Activated T-cell treated with anti-CD3 and anti-CD28 coated beads, Interleukin-2, amount 50 U/mL, for 1 hour (primary cell): Measurements from ENCODE around the gene PRDX1.

Experiments used
- DNase-seq: peaks from one replicate; pipeline ENCODE4 v3.0.0-alpha.2; 2020

PRDX1 gene

DNA sequence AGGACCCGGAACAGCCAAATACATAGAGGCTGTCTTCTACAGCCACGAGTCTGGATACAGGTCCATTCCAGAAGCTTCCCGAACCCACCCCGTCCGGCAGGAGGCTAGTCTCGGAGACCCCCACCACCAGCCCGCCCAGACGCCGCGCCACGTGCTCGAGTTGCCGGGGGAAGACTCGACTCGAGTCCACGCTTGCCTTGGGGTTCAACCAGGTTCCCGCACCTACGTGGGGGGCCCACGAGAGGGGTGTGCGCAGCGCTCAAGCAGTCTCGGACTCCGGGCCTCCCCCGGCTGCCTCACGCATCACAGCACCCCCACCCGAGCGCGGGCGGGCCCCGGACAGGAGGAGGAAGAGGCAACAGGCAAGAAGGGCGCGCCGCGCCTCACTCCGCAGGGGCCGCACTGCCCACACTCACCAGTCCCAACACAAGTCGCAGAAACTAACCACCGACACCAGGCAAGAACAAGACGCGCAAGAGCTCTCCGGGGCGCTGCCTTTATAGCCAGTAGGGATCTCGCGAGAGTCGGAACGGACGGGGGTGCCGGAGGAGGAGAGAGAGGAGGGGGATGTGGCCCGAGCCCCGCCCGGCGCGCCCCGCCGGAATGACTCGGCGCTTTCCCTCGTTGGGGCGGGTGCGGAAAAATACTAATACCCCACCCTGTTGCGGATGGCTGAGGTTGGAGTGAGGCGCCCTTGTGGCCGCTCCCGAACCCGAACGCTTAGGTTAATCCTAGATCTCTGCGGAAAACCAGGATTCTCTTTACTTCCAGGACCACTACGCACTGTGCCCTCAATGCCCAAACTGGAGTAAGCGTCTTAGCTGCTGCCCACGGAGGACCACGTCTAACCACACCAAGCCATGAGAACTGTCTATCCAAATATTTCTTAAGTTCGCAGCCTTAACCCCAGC, at the start of gene PRDX1:
Gene PRDX1 (minus strand): TSS at position 472 of the 911 bp plus-strand sequence. CDS start 2,841 bp downstream, outside the sequence.
- DNase-seq: peak; percentile 96

- DNase-seq: no peak
These were observed 48.9 kb upstream of the PRDX1 start for GRCh38 chr1:45570631-45571030.

GRCh38 chr1:45569962-45570581, 48.4 kb upstream of the PRDX1 start:
- DNase-seq: peak; percentile 70

DNA sequence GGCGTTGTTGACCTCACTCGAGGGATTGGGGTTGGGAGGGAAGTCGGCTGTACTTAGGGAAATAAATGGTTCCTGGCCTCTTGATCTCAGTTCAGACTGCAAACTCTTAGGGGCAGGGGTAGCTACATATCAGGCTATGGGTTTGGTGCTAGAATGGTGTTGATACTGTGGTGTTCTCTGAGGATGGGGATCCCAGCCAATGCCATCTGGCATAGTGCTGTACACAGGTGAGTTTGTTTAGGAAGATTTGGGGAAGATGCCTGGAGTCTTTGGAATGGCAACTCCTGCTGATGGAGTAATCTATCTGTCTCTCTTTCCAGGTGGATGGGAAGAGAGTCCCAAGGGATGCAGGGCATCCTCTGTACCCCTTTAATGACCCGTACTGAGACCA, 47.9 kb upstream of the PRDX1 start:
- DNase-seq: no peak

GRCh38 chr1:45568421-45568820, 46.7 kb upstream of the PRDX1 start:
- DNase-seq: no peak

DNA sequence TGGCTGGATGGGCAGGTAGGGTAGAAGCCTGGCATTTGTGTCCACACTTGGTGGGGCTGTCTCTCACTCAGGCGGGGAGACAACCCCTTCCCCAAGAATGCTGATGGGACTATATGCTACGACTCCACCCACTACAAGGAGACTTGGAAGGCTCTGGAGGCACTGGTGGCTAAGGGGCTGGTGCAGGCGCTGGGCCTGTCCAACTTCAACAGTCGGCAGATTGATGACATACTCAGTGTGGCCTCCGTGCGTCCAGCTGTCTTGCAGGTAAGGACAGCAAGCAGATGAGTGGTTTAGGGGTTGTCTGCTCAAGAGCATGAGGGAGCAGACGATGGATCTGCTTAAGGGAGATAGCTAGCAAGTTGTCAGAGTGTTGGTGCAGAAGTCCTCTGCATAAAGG, 46.2 kb upstream of the PRDX1 start:
- no peak for DNase-seq

- no peak for DNase-seq
These were observed 45.0 kb upstream of the PRDX1 start for GRCh38 chr1:45566722-45567121.

DNA sequence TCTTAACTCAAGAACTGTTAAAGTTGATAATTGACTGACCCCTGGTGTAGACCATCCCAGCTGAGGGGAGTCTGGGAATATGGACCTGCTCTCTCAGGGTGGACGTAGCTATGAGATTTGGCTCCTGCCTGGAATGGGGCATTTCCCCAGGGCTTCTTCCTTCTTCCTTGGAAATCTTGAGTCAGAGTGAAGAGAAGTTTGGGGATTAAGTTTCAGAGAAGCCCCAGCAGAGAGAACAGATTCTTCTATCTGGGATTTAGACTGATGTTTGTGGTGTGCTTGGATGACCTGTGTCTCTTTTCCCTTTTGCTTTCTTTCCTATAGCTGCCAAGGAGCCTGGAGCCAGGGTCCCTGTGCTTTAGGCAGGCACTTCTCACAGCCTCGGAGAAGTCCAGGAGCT, 42.2 kb upstream of the PRDX1 start:
- no peak for DNase-seq

- DNase-seq: no peak
These were observed 35.8 kb upstream of the PRDX1 start for GRCh38 chr1:45557422-45557944.

DNA sequence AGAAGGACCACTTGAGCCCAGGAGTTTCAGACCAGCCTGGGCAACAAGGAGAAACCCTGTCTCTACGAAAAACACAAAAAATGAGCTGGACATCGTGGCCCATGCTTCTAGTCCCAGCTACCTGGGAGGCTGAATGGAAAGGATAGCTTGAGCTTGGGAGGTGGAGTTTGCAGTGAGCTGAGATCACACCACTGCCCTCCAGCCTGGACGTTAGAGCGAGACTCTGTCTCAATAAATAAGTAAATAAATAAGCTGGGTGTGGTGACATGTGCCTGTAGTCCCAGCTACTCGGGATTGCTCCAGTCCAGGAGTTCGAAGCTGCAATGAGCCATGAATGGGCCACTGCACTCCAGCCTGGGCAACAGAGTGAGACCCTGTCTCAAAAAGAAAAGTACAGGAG, 32.5 kb upstream of the PRDX1 start:
- DNase-seq: no peak

- DNase-seq: no peak
These were observed 30.6 kb upstream of the PRDX1 start for GRCh38 chr1:45552331-45552730.

DNA sequence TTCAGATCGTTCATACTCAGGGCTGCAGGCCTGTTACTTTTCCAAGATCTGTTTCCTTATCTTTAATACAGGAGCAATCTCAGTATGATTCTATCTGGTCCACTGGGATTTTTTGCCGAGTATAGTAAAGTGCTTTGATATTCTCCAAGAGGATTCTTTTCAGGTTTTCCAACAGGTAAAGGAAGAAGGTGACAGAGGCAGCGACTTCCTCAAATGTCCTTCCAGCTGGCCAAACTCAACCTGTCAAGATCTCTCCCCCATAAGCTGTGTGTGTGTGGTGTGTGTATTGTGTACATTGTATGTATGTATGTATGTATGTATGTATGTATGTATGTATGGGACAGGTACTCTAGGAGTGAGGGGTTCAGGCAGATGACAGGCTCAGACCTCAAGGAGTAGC, 30.0 kb upstream of the PRDX1 start:
- no peak for DNase-seq

- peak; percentile 90 for DNase-seq
These were observed 29.0 kb upstream of the PRDX1 start, which contains the start of gene AKR1A1 for GRCh38 chr1:45550401-45551351. Gene AKR1A1 (plus strand): TSS chr1:45550826. CDS start chr1:45561795, 10,969 bp downstream.

- DNase-seq: no peak
These were observed 24.0 kb upstream of the PRDX1 start for GRCh38 chr1:45545553-45546310.

DNA sequence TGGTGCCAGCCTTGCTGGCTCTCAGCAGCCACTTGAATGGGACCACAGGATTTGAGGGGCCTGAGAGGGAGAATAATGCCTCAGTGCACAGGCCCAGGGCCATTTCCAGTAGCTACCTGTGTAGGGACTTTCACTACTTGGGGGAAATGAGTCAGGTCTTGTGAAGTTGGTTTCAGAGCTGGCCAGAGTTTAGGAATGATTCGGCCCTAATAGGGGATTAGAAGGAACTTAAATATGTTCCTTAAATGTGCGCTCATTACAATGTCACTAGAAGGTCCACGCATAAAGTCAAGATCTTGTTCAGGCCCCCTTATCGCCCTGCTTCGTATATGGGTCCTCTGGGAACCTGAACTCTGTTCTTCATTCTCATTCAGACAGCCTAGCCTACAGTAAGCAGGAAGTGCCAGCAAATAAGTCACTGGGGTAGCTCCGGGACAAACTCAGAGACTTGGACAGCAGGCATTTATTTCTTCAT, 23.4 kb upstream of the PRDX1 start:
- DNase-seq: no peak

GRCh38 chr1:45544530-45544929, 22.8 kb upstream of the PRDX1 start:
- no peak for DNase-seq

DNA sequence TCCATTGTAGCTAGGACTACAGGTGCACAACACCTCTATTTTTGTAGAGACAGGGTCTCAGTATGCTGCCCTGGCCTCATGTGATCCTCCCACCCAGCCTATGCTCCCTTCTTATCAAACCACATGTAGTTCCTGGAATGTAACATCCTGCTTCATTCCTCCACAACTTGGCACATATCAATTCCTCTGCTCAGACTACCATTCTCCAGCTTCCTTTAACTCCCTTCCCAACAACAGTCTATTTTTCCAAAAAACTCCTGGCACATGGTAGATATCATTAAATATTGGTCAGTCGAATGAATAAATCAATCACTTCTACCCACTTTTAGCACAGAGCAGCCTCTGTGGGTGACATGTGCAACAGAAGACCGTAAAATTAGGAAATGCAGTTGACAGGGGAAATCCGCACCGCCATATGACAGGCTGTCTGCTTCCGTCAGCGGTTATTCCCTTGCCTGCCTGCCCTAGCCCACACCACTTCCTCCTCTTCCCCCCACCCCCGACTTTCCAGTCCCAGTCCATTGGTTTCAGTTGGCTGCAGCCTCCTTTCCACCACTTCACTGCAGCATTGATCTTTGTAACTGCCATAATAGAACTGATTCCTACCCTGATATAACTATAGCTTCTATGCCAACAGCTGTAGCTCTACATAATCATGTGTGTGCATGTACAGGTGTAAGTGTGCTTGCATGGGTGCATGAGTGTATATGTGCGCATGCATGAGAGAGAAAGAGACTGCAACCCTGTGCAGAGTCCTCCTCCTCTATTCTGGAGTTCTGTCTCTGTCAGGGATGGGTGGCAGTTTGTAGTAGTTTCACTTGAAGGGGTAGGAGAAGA, 22.1 kb upstream of the PRDX1 start:
- DNase-seq: peak; percentile 64

- DNase-seq: no peak
These were observed 20.9 kb upstream of the PRDX1 start for GRCh38 chr1:45542591-45542990.

- no peak for DNase-seq
These were observed 19.5 kb upstream of the PRDX1 start for GRCh38 chr1:45541193-45541592.

DNA sequence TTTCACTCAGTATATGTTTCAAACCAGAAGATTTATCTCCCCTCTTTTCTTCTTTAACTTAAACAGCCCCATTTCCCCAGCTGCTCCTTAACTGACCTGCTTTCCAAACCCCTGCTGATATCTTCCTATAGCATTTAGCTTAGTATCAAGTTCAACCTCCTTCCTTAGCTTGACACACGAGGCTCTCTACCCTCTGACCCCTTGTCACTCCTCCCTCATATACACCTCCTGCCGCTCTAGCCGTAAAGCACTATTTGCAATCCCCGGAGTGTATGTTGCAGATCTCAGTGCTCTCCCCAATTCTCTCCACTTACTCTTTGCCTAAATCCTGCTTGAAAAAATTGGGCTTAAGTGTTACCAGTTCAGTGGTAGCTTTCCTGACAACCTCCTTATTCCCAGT, 15.2 kb upstream of the PRDX1 start:
- no peak for DNase-seq
